Activated CD8-positive, alpha-beta memory T cell treated with anti-CD3 and anti-CD28 coated beads, Interleukin-2, amount 50 U/mL, for 24 hours (primary cell): ENCODE data around the gene FOSL2.

Source experiments
- DNase-seq: peaks from one replicate; pipeline ENCODE4 v3.0.0-alpha.2; 2020; ENCODE audit errors: extremely low read depth

The FOSL2 gene

DNA sequence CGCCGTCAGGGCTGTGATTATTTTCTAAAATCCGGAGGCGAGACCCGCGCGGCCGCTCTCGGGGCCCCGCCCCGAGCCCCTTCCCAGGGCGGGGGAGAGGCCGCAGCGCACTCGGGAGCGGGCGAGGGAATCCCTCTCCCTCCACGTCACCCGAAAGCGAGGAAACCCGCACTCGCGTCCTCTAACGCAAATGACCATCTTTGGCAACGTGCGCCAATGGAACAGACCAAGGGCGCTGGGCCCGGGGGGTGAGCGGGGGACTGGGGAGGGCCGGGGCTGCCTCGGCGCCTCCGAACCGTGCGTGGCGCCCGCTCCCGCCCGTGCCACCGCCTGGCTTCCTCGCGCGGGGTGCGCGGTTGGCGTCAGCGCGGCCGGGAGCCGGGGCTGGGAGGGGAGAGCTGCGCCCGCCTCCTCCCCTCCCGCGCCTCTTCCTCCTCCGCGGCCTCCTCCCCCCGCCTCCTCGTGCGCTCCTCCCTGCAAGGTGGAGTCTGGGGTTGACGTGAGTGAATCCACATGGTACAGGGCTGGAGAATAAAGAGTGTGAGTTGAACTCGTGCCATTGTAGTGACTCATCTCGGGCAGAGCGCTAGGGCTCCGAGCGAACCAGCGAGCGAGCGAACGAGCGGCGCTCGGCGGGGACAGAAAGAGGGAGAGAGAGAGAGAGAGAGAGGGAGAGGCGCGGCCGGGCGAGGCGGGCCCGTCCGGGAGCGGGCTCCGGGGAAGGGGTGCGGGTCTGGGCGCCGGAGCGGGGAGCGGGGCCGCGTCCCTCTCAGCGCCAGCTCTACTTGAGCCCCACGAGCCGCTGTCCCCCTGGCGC, at the start of gene FOSL2:
Gene FOSL2, plus strand, starts transcription at position 562 of the 817 bp plus-strand sequence. CDS start 863 bp downstream, outside the sequence.
- DNase-seq, result peak; percentile 83

DNA sequence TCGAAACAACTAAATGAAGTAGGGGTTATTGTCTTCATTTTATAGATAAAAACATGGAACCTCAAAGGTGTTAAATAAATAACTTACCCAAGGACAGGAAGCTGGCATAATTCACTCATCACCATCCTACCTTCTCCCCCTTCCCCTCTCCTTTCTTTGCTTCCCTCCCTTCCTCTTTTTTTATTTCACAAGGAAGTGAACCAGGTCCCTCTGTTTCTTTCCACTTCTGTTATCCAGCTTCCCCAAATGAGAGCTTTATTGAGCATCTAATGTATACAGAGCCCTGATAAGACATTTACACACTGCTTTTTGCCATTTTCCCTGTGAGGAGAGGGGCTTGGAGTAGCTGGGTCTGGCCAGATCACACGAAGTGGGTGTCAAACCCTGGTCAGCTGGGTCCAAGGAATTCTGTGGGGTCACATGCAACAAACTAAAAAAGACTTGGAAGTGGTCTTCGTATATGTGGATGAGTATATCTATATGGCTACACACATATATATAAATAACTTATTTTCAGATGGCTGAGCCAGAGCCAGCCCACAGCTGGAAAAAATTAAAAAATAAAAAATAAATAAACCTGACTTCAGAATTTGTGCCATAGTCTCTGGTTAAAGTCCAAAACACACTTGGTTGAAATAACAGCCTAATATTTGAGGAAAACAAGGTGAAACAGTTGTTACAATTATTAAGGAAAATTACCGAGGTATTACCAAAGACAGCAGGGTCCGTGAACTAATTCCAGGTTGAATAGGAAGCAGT, 49.3 kb upstream of the FOSL2 start:
- no peak for DNase-seq

DNA sequence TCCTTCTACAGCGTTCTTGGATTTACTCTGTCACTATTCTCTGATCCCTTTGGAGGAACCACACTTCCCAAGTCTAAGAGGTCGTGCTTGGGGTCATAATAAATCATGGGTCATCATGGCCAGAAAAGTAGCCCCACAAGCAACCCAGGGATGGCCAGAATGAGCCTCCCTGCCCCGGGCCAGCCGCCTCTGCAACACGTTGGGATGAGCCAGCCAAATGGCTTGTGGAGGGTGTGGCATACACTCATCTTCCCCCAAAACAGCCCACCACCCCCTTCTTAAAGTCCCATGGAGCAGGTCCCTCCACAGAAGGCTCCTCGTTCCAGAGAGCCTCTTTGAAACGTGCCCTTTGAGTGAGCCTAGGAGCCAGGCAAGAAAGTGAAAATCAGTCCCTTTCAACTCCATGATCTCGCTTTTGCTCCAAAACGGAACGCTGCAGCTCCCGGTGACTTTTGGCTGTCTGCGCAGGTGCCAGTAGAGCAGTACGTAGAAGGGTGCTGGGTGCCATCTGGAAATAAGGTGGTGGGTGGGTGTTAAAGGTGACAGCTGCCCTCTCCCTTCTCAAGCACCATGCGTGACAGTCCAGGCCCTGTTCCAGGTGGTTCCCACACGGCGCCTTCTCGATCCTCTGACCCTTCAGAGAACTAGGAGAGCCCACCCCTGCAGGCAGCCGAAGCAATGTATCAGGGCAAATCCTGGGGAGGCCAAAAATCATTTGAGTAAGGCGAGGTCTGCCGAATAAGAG, 48.5 kb upstream of the FOSL2 start:
- DNase-seq, result no peak

DNA sequence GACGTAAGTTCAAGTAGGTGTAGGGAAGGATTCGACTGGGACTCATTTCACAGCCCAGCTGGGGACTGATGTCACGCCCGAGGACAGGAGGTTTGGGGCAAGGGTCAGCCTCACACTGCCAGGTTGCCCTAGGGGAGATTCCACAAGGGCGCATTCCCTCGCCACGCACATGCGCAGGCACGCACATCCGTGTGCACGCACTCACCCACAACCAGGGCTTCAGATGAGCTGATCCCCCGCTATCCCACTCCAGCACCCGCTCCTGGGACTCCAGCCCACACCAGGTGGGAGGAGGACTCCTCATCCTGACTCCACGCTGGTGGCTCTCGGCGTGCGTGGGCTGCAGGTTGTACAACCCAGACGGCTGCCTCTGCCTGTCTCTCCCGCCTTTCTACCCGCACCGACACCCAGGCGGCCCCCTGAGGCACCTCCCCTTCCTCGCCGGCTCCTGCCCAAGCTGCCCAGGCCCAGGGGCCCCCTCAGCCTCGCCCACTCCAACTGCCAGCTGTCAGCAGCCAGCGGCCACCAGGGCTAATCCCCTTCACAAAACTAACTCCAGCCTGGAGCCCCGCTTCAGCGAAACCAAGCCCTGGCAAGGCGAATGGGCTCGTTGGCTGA, 47.8 kb upstream of the FOSL2 start:
- DNase-seq, result no peak

DNA sequence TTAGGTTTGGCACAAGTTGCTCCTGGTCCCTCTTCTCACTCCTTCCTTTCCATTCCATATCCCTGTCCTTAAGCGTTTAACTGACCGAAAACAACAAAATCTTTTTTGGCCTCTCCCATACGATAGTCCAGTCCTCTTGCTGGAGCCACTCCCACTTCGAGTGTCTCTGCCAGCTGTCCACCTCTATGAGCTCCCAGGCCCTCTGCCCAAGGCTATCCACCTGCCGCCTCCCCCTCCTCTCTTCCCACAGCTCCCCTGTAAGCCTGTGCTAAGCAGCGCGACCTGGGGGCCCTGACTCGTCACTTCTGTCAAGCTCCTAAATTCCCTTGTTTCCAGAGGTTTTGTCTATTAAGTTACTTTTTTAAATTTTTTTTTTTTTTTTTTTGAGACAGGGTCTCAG, 47.0 kb upstream of the FOSL2 start:
- no peak for DNase-seq

DNA sequence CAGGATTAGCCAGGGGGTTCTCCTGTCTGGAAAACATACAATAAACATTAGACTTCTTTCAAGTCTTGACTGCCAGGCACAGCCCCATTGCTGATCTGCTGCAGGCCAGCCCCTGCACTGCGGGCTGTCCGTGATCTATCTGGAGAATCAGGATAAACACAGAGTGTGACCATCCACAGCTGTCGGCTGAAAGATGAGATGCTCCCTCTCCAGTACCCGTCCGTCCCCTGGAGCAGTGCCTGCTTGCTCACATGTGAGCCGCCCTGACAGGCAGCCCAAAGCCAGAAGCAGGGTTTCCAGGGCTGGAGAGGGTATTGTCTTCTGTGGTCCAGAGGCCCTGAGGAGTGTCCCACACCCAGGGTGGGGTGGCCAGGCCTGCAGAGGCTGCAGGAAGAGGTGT, 46.1 kb upstream of the FOSL2 start:
- no peak for DNase-seq

DNA sequence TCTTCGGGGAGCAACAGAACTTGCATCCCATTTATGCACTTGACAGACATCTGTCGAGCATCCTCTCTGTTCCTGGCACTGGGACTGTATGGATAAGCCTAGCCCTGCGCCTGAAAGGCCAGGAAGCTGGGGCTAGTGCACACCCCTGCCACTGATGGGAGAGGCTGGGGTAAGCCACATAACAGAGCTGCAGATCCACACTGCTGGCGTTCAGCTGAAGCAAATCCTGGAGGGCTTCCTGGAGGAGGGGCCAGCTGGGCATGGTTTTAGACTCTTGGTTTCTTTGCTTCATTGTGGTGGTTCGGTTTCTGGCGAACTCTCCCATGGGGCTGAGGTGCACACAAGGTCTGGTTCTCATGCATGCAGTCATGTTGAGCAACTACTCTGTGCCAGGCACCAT, 45.5 kb upstream of the FOSL2 start:
- no peak for DNase-seq

DNA sequence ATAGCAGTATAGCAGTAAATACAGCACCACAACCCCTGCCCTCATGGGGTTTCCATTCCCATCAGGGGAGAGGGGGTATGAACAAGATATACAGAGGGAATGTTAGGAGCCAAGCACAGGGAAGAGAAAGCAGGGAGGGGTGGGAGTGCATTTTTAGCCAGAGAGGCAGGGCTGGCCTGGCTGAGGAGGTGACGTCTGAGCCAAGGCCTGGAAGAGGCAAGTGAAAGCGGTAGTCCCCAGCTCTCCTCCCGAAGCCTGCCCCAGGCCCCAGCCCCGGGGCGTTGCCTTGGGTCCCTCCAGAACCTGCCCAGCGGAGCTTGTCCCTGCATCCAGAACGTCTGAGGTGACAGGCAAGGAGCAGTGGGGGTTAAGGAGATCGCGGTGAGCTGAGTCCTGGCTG, 45.1 kb upstream of the FOSL2 start:
- no peak for DNase-seq

DNA sequence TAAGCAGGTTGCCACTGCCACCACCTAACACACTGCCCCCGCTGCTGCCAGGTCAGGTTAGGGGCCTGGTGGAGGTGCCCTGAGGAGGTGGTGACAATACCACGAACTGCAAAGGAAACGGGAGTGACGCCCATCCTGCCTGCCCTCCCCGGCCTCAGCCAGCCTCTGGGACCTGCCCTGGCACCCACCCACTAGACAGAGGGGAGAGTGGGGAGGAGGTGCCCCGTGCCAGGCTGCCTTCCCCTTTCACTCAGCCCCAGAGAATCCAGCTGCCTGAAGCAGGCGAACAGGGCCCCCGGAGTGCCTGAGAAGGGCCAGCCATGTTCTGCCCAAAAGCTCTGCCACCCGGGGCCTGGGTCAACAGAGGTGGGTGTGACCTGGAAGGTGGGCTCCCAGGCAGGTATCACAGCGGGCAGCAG, 44.5 kb upstream of the FOSL2 start:
- DNase-seq, result no peak

DNA sequence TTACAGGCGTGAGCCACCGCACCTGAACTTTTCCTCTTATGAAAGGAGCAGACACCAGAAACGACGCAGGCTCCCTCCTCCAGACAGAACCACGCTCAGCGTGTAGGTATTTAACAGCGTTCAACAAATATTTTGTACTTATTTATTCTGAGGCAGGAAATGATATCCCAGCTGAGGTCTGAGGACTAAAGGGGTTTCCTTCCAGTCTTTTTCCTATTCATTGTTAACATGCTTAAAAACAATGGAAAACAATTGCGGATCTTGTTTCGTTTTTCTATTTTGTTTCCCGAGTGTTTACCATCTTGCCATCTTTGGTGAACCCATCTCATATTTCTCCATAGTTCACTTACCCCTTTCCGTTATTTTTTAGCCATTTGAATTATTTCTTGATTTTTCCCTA, 43.7 kb upstream of the FOSL2 start:
- DNase-seq, result no peak

DNA sequence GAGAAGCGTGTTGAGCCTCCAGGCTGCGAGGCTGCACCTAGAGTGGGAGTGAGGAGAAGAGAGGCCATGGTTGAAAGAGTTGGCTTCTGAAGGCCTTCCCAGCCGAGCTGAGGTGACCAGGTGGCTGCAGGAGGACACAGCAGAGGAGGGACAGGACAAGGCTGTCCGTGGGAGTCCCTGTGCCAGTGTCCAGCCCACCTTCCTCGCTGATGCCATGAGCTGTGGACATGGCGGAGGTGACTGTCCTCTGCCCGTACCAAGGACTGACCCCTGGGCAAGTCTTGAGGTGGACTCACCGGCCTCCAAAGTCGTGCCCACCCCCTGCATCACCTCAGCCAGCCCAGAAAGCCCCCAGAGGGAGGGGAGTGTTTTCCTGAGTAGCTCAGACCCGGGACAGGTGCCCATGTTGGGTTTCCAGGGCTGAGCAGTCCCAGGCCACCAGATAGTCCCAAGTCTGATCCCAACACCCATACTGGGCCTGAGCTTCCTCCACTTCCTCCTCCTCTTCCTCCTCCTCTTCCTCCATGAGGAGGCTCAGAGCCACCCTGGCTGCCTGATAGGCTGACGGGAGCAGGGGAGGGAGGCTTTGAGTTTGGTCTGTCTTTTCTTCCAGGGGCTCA, 43.0 kb upstream of the FOSL2 start:
- DNase-seq, result no peak

DNA sequence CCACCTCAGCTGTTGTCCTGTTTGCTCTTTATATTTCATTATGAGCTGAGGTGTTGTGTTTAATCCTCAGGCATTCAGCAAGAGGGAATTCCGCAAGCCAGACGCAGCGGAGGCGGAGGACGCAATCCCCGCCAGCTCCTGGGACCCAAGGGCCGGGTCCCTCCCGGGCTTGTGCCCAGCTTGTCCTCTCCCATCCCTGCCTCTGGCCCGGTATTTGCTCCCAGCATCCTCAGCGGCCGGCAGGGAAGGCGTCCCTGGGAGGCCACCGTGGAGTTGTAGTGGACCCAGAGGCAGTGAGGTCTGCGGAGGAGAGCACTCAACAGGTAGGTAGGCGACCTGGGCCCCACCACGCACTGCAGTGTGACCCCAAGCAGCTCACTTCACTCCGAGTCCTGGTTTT, 42.5 kb upstream of the FOSL2 start:
- DNase-seq, result no peak

DNA sequence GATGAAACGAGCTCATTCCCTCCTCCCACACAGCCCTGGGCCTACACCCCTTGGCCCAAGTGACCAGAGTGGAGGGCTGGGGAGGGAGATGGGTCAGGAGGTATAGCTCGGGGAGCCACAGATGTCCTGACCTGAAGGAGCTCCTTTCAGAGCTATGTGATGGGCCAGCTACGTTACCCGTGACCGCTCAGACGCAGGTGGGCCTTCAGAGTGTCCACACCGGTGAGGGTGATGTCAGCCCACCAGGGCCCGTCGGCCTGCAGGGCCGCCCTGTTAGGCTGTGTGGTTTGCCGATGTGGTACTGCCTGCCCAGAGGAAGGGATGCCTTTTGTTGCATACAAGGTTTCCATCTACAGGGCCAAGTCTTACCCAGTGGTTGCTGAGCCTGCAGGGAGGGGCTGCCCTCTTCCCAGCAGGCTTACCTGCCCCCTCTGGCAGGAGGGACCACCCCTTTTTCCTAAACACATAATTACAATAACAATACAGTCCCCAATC, 41.8 kb upstream of the FOSL2 start:
- no peak for DNase-seq

DNA sequence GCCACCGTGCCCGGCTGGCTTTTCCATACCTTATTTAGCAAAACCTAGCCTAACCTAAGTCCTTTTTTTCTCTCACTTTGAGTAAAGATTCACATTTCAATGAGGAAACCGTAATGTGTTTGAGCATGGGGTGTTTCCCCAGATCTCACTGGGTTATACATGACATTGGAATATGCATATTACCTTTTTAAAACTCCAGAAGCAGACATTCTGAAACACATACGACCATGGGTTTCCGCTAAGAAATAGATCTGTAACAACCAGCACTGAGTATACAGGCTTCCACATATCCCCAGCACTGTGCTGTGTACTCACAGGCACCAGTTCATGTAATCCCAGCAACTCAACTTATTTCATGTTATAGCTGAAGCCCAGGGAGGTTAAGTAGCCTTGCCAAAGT, 41.0 kb upstream of the FOSL2 start:
- DNase-seq, result no peak

DNA sequence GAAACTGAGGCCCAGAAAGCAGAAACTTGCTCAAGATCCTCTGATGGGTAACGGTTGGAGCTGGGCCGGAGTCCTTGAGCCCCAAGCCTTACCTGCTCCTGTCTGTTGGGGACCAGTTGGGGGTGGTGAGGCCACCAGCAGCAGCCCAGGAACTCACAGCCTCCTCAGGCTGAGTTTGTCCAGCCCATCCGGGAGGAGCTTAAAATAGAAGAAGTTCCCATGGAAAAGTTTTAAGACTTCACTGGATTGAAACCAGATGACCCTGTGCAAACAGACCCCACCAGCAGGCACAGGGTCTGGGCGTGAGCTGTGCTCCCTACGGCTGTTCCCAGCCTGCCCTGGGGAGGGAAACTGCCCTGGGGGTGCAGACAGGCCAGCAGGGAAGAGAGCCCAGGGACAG, 40.6 kb upstream of the FOSL2 start:
- DNase-seq, result no peak

DNA sequence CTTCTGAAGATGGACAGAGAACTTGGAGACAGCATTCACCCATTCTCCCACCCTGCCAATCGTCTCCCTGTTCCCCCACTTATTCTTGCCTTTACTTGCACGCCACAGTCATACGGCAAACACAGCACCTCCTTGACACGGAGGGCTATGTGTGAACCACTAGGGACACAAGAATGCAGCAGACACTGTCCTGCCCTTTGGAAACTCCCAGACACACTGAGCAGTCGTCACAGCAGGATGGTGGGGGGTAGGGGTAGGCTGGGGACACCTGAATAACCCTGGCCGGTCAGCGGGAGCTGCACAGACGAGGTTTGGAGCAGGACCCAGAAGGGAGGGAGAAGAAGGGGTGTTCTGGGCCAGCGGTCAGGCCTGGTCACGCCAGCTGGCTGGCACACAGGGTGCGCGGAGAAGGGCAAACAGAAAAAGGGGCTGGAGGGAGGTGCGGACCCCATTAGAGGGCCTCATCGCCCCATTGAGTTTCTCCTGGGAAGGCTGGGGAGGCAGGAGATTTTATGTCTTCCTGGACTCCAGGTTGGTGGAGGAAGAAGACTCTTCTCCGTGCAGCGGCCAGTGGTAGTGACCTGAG, 40.0 kb upstream of the FOSL2 start:
- DNase-seq, result no peak

DNA sequence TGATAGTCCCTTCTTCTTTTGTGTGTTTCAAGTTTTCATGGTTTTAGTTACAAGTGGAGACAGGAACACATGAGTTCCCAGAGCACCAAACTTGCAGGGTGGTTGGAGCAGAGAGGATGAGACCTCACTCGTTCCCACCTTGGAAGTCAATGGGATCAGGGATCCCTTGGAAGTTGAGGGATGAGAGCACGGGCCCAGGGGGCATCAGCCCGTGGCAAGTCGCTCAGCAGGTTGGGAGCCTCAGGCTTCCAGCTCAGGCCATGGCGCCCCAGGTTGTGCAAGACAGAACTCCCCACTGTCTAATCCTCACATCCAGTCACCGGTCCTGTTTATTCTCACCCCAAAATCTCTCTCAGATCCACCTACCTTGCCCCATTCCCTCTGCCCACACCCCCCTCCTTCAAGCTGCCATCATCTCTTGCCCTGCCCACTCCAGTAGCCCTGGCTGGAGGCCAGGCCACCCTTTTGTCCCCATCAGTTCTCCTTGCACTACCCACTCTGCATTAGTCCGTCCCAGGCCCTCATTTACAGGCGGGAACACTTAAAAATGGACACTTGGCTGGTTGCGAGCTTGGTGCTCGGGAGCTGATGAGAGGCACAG, 37.6 kb upstream of the FOSL2 start:
- no peak for DNase-seq

DNA sequence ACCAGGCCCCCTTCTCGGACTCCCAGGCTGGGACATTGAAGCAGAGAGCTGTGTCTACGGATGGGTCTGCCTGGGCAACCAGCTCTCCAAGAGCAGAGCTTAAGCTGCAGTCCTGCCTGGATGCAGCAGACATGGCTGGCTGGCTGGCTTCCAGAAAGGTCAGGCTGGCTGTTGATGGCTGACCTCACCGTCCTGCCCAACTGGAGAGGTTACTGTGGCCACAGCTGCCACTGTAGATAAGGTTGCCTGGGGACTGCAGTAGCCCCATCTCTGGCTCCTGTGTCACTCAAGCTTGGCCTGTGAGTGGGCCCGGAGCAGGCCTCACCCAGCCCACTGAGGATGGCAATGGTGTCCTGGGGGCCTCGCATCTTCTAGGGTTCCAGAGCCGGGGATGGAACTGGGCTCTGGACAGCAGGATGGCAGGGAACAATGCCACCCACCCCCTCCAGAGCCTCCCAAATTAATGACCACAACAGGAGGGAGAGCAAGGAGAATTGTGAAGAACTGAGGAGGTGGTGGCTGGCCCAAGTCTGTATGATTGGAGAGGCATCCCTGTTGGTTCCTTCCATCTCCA, 37.0 kb upstream of the FOSL2 start:
- no peak for DNase-seq

DNA sequence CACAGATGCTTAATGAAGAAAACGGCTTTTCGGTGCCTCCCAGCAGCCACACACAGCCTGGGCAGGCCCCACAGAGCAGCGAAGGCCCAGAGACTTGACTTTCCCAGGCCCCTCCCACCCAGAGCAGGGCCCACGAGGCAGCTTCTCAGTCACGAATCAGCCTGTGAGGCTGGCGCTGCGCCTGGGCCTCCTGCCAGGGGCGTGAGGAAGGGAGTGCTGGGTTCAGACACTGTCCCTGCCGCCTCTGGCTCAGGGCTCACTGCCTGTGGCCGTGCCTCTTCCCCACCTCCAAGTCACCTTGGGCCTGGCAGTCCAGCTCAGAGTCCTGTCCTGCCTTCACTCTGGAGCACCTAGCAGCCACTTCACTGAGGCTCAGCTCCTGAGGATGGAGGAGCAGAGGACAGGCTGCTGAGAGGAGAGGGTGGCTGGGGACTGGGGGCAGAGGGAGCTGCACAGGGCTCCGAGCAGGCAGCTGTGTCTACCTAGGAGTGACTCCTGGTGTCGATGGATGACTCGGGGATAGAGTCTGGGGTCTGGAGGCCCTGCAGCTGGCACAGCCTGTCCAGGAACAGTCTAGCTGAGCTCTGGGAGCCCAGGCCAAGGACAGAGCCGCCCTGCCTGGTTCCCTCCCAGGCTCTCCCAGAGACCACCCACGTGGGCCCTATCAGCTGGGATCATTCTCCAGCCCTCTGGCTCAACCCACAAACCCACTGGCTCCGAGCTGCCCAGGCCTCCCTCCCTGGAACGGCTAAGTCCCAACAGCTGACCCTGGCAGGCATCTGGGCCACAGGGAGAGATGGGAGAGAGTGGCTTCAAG, 36.4 kb upstream of the FOSL2 start:
- DNase-seq, result no peak
